IMR-90 (cell line): Measurements from ENCODE around the gene INAFM1. TPM values are rescaled to one million over a fixed set of nuclear protein-coding genes. Genes with fewer than 3 reads are reported as not detected.
A peak's percentile ranks its signal among the peaks of the same experiment; 100 is the strongest.

Source experiments
- ATAC-seq: fragments of 200-7000 bp; cut with Tn5 transposase; 2 replicates; pipeline ENCODE4 v1.9.1; 2020; ENCODE audit warnings: low read depth, mild to moderate bottlenecking, moderate library complexity
- BruUV-seq: library from RNA; stranded (reverse); fragments of 400-500 nt; replicated peaks from 2 replicates; lab custom pipeline; 2021; lab: Mats Ljungman, UMichigan
- CTCF ChIA-PET: fragments of 300-600 bp; formaldehyde crosslinking; extraction: SDS; loops from one replicate; lab custom pipeline; 2021; ENCODE audit warnings: antibody characterized with exemption; lab: Yijun Ruan, JAX
- POLR2A ChIA-PET: fragments of 300-600 bp; sonication (Branson Sonifier 250); formaldehyde crosslinking; loops from one replicate; lab custom pipeline; 2022; ENCODE audit warnings: antibody characterized with exemption; ENCODE audit not compliant: unreplicated experiment; lab: Charles Lee
- DNase-seq: peaks from one replicate; pipeline ENCODE4 v3.0.0; 2013
- H2AFZ ChIP-seq: replicated peaks from 2 replicates; pipeline ENCODE3; 2013; ENCODE audit warnings: low read length, mild to moderate bottlenecking; ENCODE audit not compliant: poor library complexity
- H2AK5ac ChIP-seq: 2 replicates; pipeline ENCODE4 v1.6.1; 2013; ENCODE audit warnings: low read depth, low read length, inconsistent platforms
- H2AK9ac ChIP-seq: replicated peaks from 2 replicates; pipeline ENCODE3; 2013; ENCODE audit warnings: mild to moderate bottlenecking, low read depth, low read length, moderate library complexity; ENCODE audit not compliant: poor library complexity
- H2BK120ac ChIP-seq: 2 replicates; pipeline ENCODE4 v1.6.1; 2013; ENCODE audit warnings: low read depth, low read length, inconsistent platforms
- H2BK15ac ChIP-seq: 3 replicates; pipeline ENCODE4 v1.6.1; 2013; ENCODE audit warnings: low read depth, low read length, inconsistent platforms
- H2BK20ac ChIP-seq: 2 replicates; pipeline ENCODE4 v1.6.1; 2013; ENCODE audit warnings: low read depth, mild to moderate bottlenecking, inconsistent platforms, low read length, moderate library complexity
- H2BK5ac ChIP-seq: 2 replicates; pipeline ENCODE4 v1.6.1; 2013; ENCODE audit warnings: mild to moderate bottlenecking, low read depth, low read length, inconsistent platforms; ENCODE audit not compliant: poor library complexity, severe bottlenecking
- H3K14ac ChIP-seq: replicated peaks from 2 replicates; pipeline ENCODE4 v1.6.1; 2013; ENCODE audit warnings: low read depth, low read length, inconsistent platforms
- H3K18ac ChIP-seq: 2 replicates; pipeline ENCODE4 v1.6.1; 2013; ENCODE audit warnings: low read depth, low read length, control low read depth
- H3K23ac ChIP-seq: 2 replicates; pipeline ENCODE4 v1.6.1; 2013; ENCODE audit warnings: low read depth, low read length, inconsistent platforms
- H3K27ac ChIP-seq: 2 replicates; pipeline ENCODE4 v1.5.1; 2013; ENCODE audit warnings: mild to moderate bottlenecking, control low read depth, low read length; ENCODE audit not compliant: insufficient read depth
- H3K27me3 ChIP-seq: 2 replicates; pipeline ENCODE4 v1.6.1; 2013; ENCODE audit warnings: low read length; ENCODE audit not compliant: control insufficient read depth, insufficient read depth
- H3K36me3 ChIP-seq: 2 replicates; pipeline ENCODE4 v1.6.1; 2013; ENCODE audit warnings: low read length, mixed read lengths; ENCODE audit not compliant: control insufficient read depth, insufficient read depth
- H3K4ac ChIP-seq: 2 replicates; pipeline ENCODE4 v1.6.1; 2013; ENCODE audit warnings: low read depth, low read length, inconsistent platforms
- H3K4me1 ChIP-seq: 2 replicates; pipeline ENCODE4 v1.6.1; 2013; ENCODE audit warnings: low read length, mixed read lengths; ENCODE audit not compliant: control insufficient read depth, insufficient read depth
- H3K4me2 ChIP-seq: 2 replicates; pipeline ENCODE4 v1.6.1; 2013; ENCODE audit warnings: low read depth, mild to moderate bottlenecking, control low read depth, low read length, moderate library complexity
- H3K4me3 ChIP-seq: 2 replicates; pipeline ENCODE4 v1.5.1; 2013; ENCODE audit warnings: low read depth, mild to moderate bottlenecking, control low read depth, low read length, moderate library complexity; ENCODE audit not compliant: insufficient read depth
- H3K56ac ChIP-seq: 2 replicates; pipeline ENCODE4 v1.6.1; 2013; ENCODE audit warnings: low read length, inconsistent platforms; ENCODE audit not compliant: insufficient read depth; ENCODE audit errors: extremely low read depth
- H3K79me1 ChIP-seq, 2 experiments: 2 replicates each; pipeline ENCODE4 v1.6.1; 2013; ENCODE audit warnings: low read length in 2 of 2, inconsistent platforms in 1 of 2, low read depth in 1 of 2
- H3K9ac ChIP-seq: 2 replicates; pipeline ENCODE4 v1.6.1; 2013; ENCODE audit warnings: low read depth, low read length, control low read depth
- H3K9me1 ChIP-seq: 2 replicates; pipeline ENCODE4 v1.6.1; 2013; ENCODE audit warnings: low read length, inconsistent platforms; ENCODE audit not compliant: insufficient read depth
- H3K9me3 ChIP-seq: 2 replicates; pipeline ENCODE4 v1.6.1; 2013; ENCODE audit warnings: low read length; ENCODE audit not compliant: control insufficient read depth, insufficient read depth
- H4K20me1 ChIP-seq: 2 replicates; pipeline ENCODE4 v1.6.1; 2013; ENCODE audit warnings: low read length, inconsistent platforms; ENCODE audit not compliant: insufficient read depth
- H4K5ac ChIP-seq: 2 replicates; pipeline ENCODE4 v1.6.1; 2013; ENCODE audit warnings: mild to moderate bottlenecking, low read depth, low read length, control low read depth
- H4K8ac ChIP-seq, 2 experiments: 2 replicates each; pipeline ENCODE4 v1.6.1; 2013; ENCODE audit warnings: low read depth in 2 of 2, low read length in 2 of 2, control low read depth in 1 of 2, inconsistent platforms in 1 of 2
- H4K91ac ChIP-seq: 2 replicates; pipeline ENCODE4 v1.6.1; 2013; ENCODE audit warnings: low read depth, low read length, inconsistent platforms; ENCODE audit not compliant: insufficient read depth
- BHLHE40 ChIP-seq: fragments of 150-350 bp; IDR thresholded peaks from 2 replicates; pipeline ENCODE4 v1.6.1; 2016; ENCODE audit warnings: mild to moderate bottlenecking, low read depth, low read length
- CEBPB ChIP-seq: IDR thresholded peaks from 2 replicates; pipeline ENCODE4 v1.6.1; 2012; ENCODE audit warnings: low read depth, low read length, improper control_type of control experiment
- FOS ChIP-seq: fragments of 150-350 bp; IDR thresholded peaks from 2 replicates; pipeline ENCODE4 v1.6.1; 2016; ENCODE audit warnings: low read depth, low read length
- MAZ ChIP-seq: IDR thresholded peaks from 2 replicates; pipeline ENCODE4 v1.6.1; 2012; ENCODE audit warnings: low read depth, mild to moderate bottlenecking, low read length, improper control_type of control experiment, moderate library complexity, borderline replicate concordance
- MXI1 ChIP-seq: IDR thresholded peaks from 2 replicates; pipeline ENCODE4 v1.6.1; 2012; ENCODE audit warnings: low read depth, mild to moderate bottlenecking, low read length, moderate library complexity, borderline replicate concordance
- NFE2L2 ChIP-seq: fragments of 150-350 bp; IDR thresholded peaks from 2 replicates; pipeline ENCODE4 v1.6.1; 2016; ENCODE audit warnings: low read depth, mild to moderate bottlenecking, low read length
- POLR2A ChIP-seq: IDR thresholded peaks from 2 replicates; pipeline ENCODE4 v1.6.1; 2012; ENCODE audit warnings: mild to moderate bottlenecking, low read depth, low read length
- RFX5 ChIP-seq: IDR thresholded peaks from 2 replicates; pipeline ENCODE4 v1.8.0; 2012; ENCODE audit warnings: low read depth, mild to moderate bottlenecking, low read length, moderate library complexity
- USF2 ChIP-seq: fragments of 150-350 bp; IDR thresholded peaks from 2 replicates; pipeline ENCODE4 v1.6.1; 2017; ENCODE audit warnings: mild to moderate bottlenecking, antibody characterized with exemption, low read length, low read depth
- WGBS, 2 experiments: methylation state at CpG; one replicate each; pipeline versions ENCODE4 v1.1.5 to v1.1.7; 2013; ENCODE audit warnings: missing lambda C conversion rate in 2 of 2; ENCODE audit not compliant: insufficient read length in 1 of 2; ENCODE audit errors: extremely low coverage in 2 of 2; 5-methylcytosine and 5-hydroxymethylcytosine counted together
- dilution Hi-C: fragments of 300-500 bp; cut with HindIII; formaldehyde crosslinking; loops from one replicate; pipeline ENCODE4 v1.14.3; 2018; ENCODE audit warnings: low sequenced_read_pairs; ENCODE audit not compliant: unreplicated experiment
- in situ Hi-C: fragments of 300-500 bp; cut with MboI; formaldehyde crosslinking; loops from 3 replicates; pipeline ENCODE4 v1.14.3; 2019; ENCODE audit warnings: low sequenced_read_pairs, inconsistent platforms, mixed read lengths
- intact Hi-C: fragments of 100-400 bp; cut with micrococcal nuclease; formaldehyde crosslinking; loops from 2 replicates; pipeline ENCODE4 v1.10.0; 2022
- polyA plus RNA-seq, 3 experiments: library from polyadenylated mRNA; depleted of rRNA; stranded (reverse); fragments of >200 nt; gene quantifications; 2 replicates each; pipeline ENCODE4 v1.2.3, GENCODE V29; 2012; ENCODE audit warnings: low replicate concordance in 1 of 3
- total RNA-seq: library from RNA; depleted of rRNA; stranded (reverse); fragments of >200 nt; gene quantifications from 2 replicates; pipeline ENCODE4 v1.2.3, GENCODE V29; 2012

The INAFM1 gene
- total and polyA plus RNA-seq, 2 of the 4 experiments (the other 2 are of a cell fraction), result 0.36 to 7.8 TPM

GRCh38 chr19:47253970-47254369, 20.7 kb upstream of the INAFM1 start (continued):
- TF ChIP-seq MAZ (no peak), FOS (no peak)

- BruUV-seq, result no TSS peak
- dilution Hi-C loops (no loop called here), intact Hi-C loops (no loop called here), in situ Hi-C loops (no loop called here)
- peak within 1 kb of the TSS; percentile 99 for H3K4ac ChIP-seq
- H3K27ac ChIP-seq, result peak within 1 kb of the TSS; percentile 92
- no peaks in the 10 kb centered on the region for H3K9me3 ChIP-seq
- H3K4me2 ChIP-seq, result peak within 1 kb of the TSS; percentile 94
- peak within 1 kb of the TSS; percentile 99 to 100 for H4K8ac ChIP-seq
- peak within 1 kb of the TSS; percentile 95 for H2BK120ac ChIP-seq
- H2BK15ac ChIP-seq, result peak within 1 kb of the TSS; percentile 100; the same call in 2 of the 3 replicates
- H3K36me3 ChIP-seq, result peaks cover 25% of the 10 kb centered on the region
- H3K79me1 ChIP-seq, result peaks cover 36 to 51% of the 10 kb centered on the region in 2 experiments
- peak within 1 kb of the TSS; percentile 75 for H2AK9ac ChIP-seq
- ChIA-PET CTCF (interaction anchor here (0.8 to 1.5 kb wide), 3 partner anchors 12 to 125 kb away, joined by 3 to 8 read pairs (median 3); partner anchors contain the start of gene INAFM1), POLR2A (interaction anchor here (0.6 to 1.6 kb wide), 8 partner anchors 12 to 529 kb away, joined by 3 to 10 read pairs (median 4); no protein-coding TSS in a partner anchor)
- peak within 1 kb of the TSS; percentile 99 for H2AK5ac ChIP-seq
- peaks cover 23% of the 10 kb centered on the region for H3K9me1 ChIP-seq
- peak; percentile 95 for DNase-seq
- peak; percentile 9 for ATAC-seq
- H3K27me3 ChIP-seq, result no peaks in the 10 kb centered on the region
- H3K23ac ChIP-seq, result peak within 1 kb of the TSS; percentile 96
- H3K18ac ChIP-seq, result peak within 1 kb of the TSS; percentile 95
- H3K14ac ChIP-seq, result peak within 1 kb of the TSS; percentile 99
- TF ChIP-seq USF2 (peak; percentile 99), POLR2A (peak; percentile 85), MXI1 (0 out of 2 replicates have a peak, but pooled peaks have one; percentile 16), CEBPB (0 out of 2 replicates have a peak, but pooled peaks have one; percentile 11), NFE2L2 (no peak), RFX5 (no peak), BHLHE40 (peak; percentile 81)
- 24% methylated on average over 29 of the region's 60 CpGs; no CpG with 5 or more reads in 1 of the 2 experiments for WGBS, 2 experiments
- peak within 1 kb of the TSS; percentile 99 for H4K5ac ChIP-seq
- peak within 1 kb of the TSS; percentile 94 for H3K56ac ChIP-seq
- peak within 1 kb of the TSS; percentile 94 for H3K9ac ChIP-seq
- peak within 1 kb of the TSS; percentile 59 for H3K4me3 ChIP-seq
- H2BK5ac ChIP-seq, result peak within 1 kb of the TSS; percentile 85
- H2AFZ ChIP-seq, result peak within 1 kb of the TSS; percentile 89
- H3K4me1 ChIP-seq, result peaks cover 20% of the 10 kb centered on the region
- peak within 1 kb of the TSS; percentile 78; the same call in 1 of the 2 replicates for H2BK20ac ChIP-seq
- H4K91ac ChIP-seq, result peak within 1 kb of the TSS; percentile 97
- H4K20me1 ChIP-seq, result peaks cover 8% of the 10 kb centered on the region; the same call in 1 of the 2 replicates
Measured at GRCh38 chr19:47255879-47256692, 18.6 kb upstream of the INAFM1 start, which contains the start of gene CCDC9. Gene CCDC9, plus strand, starts transcription at chr19:47256525. Its CDS starts 1,876 bp downstream, at chr19:47258401.
